ENCODE measurements around the gene TXNRD3.

DNA sequence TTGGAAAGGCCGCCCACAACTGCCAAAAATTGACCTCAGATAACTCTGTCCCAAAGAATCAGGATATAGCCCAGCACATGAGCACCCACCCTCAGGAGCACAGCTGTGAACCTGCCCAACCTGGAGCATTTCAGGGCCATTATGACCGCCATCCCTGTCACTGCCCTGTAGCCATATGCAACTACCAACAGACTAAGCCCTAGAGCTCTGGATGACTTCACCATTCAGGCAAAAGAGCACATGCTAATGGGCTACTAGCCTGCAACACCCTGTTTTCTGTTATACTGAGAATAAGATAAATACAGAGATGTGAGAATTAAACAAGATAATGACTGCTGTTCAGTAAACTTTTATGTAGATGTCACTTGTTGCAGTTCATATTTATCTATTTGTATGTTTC, 45.0 kb downstream of the TXNRD3 start:
- no peak for TF ChIP-seq POLR2A (IDR thresholded peaks at IDR 0.05; ENCODE audit: low read depth, low read length)
- TF ChIP-seq RCOR1 (IDR thresholded peaks at IDR 0.05; ENCODE audit: insufficient replicate concordance, low read length) = no peak
- TF ChIP-seq CTCF (conservative IDR thresholded peaks at IDR 0.05; ENCODE audit: low read depth, low read length) = no peak
- TF ChIP-seq MAFK (IDR thresholded peaks at IDR 0.05; ENCODE audit: low read depth, low read length) = no peak
- no peak for TF ChIP-seq BHLHE40 (IDR thresholded peaks at IDR 0.05; ENCODE audit: low read depth, low read length)
- TF ChIP-seq CEBPB (IDR thresholded peaks at IDR 0.05; ENCODE audit: low read depth, low read length) = no peak
- TF ChIP-seq, protein P1, sequence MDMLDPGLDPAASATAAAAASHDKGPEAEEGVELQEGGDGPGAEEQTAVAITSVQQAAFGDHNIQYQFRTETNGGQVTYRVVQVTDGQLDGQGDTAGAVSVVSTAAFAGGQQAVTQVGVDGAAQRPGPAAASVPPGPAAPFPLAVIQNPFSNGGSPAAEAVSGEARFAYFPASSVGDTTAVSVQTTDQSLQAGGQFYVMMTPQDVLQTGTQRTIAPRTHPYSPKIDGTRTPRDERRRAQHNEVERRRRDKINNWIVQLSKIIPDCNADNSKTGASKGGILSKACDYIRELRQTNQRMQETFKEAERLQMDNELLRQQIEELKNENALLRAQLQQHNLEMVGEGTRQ (IDR thresholded peaks at IDR 0.05; ENCODE audit: low read depth, low read length) = no peak
- TF ChIP-seq MXI1 (IDR thresholded peaks at IDR 0.05; ENCODE audit: borderline replicate concordance, low read depth, low read length) = no peak
- TF ChIP-seq NFE2L2 (IDR thresholded peaks at IDR 0.05; ENCODE audit: low read depth, low read length) = no peak
- TF ChIP-seq MAZ (IDR thresholded peaks at IDR 0.05; ENCODE audit: borderline replicate concordance, low read depth, low read length) = no peak
- TF ChIP-seq, protein P2, sequence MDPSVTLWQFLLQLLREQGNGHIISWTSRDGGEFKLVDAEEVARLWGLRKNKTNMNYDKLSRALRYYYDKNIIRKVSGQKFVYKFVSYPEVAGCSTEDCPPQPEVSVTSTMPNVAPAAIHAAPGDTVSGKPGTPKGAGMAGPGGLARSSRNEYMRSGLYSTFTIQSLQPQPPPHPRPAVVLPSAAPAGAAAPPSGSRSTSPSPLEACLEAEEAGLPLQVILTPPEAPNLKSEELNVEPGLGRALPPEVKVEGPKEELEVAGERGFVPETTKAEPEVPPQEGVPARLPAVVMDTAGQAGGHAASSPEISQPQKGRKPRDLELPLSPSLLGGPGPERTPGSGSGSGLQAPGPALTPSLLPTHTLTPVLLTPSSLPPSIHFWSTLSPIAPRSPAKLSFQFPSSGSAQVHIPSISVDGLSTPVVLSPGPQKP (IDR thresholded peaks at IDR 0.05; ENCODE audit: borderline replicate concordance, low read depth, low read length) = no peak
- no peak for TF ChIP-seq CHD1 (IDR thresholded peaks at IDR 0.05; ENCODE audit: low read depth, low read length)
